DMS79 treated with DMSO at 0.1 percent for 48 hours (cell line): ENCODE results near the gene ZNF274.
"Not testable (repeated sequence)": the region's sequence is repeated elsewhere in the genome, so short reads cannot be mapped to it uniquely, and the experiment has no call there.

ENCODE experiments used
- DNase-seq: peaks from one replicate; lab custom pipeline; 2025; lab: John Stamatoyannopoulos, UW

ZNF274 gene

GRCh38 chr19:58212336-58213074 is 29.6 kb downstream of the ZNF274 start:
- no peak for DNase-seq

DNA sequence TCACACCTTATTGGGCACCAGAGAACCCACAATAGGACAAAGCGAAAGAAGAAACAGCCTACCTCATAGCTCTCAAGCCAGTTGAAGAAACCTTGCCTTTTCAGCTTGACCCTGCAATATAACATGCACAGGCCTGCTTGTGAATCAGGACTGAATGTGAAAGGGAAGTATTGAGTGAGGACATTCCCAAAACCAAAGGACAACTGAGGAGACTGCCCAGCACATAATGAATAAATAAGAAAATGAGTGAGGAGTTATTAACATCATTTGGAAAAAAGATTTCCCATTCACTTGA is 30.2 kb downstream of the ZNF274 start:
- DNase-seq = no peak

- no peak for DNase-seq
Observed at GRCh38 chr19:58217069-58217481, 34.2 kb downstream of the ZNF274 start.

DNA sequence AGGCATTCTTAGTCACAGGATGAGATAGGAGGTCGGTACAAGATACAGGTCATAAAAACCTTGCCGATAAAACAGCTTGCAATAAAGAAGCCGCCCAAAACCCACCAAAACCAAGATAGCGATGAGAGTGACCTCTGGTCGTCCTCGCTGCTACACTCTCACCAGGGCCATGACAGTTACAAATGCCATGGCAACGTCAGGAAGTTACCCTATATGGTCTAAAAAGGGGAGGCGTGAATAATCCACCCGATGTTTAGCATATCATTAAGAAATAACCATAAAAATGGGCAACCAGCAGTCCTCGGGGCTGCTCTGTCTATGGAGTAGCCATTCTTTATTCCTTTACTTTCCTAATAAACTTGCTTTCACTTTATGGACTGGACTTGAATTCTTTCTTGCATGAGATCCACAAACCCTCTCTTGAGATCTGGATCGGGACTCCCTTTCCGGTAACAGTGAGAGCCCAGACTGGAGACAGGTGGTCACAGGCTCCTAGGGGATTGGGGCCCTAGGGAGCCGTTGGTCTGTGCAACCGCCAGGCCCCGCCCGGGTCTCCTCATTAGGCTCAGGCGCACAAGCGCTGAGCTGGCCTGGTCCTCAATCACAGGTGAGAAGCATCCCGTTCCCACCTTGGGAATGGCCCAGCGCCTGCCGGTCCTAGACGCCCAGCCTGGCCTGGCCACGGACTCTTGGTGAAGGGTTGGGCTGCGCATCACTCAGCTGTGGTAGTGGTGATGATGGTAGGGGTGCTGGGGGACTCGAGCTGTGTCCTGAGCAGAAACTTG is 34.9 kb downstream of the ZNF274 start:
- DNase-seq = no peak

DNA sequence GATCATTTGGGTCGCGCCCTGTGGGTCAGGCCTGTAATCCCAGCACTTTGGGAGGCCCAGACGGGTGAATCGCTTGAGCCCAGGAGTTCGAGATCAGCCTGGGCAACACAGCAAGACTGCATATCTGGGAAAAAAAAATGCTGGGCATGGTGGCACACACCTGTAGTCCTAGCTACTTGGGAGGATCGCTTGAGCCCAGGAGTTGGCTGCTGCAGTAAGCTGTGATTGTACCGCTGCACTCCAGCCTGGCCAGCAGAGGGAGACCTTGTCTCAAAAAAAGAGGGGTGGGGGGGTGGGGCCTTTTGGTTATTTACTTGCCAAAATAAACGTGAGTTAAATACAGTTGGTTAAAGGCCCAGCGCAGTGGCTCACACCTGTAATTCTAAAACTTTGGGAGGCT is 36.0 kb downstream of the ZNF274 start:
- no peak for DNase-seq

- peak; percentile 20 for DNase-seq
Observed at GRCh38 chr19:58227964-58228584, 45.2 kb downstream of the ZNF274 start.

- peak; percentile 65 for DNase-seq
Observed at GRCh38 chr19:58228585-58229254, 45.9 kb downstream of the ZNF274 start, which contains the start of gene ZNF544. Gene ZNF544 (plus strand): TSS chr19:58228914. CDS start chr19:58244024, 15,110 bp downstream.

DNA sequence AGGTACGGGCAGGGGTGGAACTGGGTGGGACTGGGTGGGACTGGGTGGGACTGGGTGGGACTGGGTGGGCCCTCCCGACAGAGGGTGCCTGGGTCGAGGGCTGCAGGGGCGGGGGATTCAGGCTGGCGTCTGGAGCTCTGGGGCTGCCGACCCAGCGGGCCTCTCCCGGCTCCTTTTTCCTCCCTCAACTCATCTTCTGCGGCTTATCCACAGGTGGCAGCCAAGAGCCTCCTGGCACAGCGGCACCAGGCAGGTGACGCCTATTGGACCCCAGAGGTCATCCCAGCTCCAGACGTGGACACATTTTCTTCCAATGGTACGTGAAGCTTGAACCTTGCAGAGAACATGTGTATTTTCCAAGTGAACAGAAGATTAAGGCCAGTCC is 46.4 kb downstream of the ZNF274 start:
- no peak for DNase-seq

DNA sequence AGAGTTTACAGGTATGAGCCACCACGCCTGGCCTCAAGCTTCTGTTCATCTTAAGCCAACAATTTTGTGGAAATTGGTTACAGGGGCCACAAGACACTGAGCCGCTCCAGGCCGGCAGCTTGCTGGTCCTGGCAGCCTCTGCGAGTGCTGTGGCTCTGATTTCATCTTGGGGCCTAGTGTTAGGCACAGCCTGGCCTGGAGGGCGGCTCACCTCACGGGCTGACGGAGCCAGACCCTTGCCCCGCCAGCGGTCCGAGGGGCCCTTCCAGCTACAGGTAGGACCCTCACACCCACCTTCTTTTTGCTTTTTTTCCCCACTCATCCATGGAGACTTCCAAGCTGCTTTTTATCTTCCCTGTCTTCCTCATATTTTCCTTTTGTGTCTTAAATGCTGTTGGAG is 54.5 kb downstream of the ZNF274 start:
- DNase-seq = no peak

DNA sequence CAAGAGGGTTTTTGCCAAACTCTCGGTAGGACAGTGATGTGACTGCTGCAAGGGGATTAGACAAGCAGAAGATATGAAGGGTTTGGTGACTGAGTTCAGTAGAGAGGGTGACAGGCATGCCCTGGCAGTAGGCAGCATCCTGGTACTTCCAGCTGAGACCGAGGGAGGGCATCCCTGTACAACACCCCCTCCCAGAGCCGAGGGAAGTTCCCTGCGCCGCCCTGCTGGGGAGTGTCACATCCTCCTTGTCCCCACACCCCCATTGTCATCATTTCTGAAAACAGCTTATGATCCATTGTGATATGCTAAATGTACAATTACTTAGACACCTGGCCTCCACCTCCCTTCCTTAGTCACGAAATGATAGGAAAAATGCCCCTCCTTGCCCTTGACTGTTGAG is 60.5 kb downstream of the ZNF274 start:
- no peak for DNase-seq

- DNase-seq = no peak
Observed at GRCh38 chr19:58248886-58249285, 66.0 kb downstream of the ZNF274 start.

DNA sequence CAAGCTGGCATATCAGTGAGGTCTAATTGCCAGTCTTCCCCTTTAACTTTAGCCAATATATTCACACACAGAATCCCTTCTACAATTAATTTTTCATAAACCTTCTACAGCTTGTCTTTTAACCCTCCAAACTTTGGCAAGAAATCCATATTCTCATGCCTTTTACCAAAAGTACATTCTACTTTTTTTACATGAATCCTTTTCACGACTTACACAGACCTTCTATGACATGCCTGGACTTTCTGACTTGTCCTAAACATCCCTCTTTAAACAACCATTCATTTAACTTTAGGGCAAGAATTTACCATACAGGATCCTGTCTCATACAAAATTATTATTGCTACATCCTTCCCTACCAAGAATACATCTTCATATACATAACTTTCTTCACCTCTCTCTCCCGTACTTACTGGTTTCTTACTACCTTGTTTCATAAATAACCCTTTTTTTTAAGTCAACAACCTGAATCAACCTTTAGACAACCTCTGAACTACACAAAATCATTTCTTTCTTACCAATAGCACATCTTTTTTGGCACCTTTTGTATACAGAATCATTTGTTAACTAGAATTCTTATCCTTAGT is 69.3 kb downstream of the ZNF274 start:
- DNase-seq = no peak

DNA sequence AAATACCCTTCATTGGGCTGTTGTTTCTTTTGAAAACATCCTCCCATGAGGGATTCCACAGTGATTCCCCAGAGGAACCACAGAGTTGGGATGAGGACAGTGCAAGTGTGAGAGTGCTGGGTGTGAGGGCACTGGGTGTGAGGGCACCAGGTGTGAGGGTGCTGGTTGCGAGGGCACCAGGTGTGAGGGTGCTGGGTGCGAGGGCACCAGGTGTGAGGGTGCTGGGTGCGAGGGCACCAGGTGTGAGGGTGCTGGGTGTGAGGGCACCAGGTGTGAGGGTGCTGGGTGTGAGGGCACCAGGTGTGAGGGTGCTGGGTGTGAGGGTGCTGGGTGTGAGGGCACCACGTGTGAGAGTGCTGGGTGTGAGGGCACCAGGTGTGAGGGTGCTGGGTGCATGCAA is 75.4 kb downstream of the ZNF274 start:
- DNase-seq = not testable (repeated sequence)

- DNase-seq = no peak
Observed at GRCh38 chr19:58261600-58261967, 78.7 kb downstream of the ZNF274 start.

- no peak for DNase-seq
Observed at GRCh38 chr19:58261968-58262921, 79.4 kb downstream of the ZNF274 start.

GRCh38 chr19:58262922-58263296 is 80.0 kb downstream of the ZNF274 start:
- no peak for DNase-seq
